ENCODE data around the gene TNFRSF11A. TPM values are rescaled to one million over a fixed set of nuclear protein-coding genes. Genes with fewer than 3 reads are reported as not detected.

TNFRSF11A gene
- total RNA-seq, 1 donor from 2014 or later: 1.6 TPM

DNA sequence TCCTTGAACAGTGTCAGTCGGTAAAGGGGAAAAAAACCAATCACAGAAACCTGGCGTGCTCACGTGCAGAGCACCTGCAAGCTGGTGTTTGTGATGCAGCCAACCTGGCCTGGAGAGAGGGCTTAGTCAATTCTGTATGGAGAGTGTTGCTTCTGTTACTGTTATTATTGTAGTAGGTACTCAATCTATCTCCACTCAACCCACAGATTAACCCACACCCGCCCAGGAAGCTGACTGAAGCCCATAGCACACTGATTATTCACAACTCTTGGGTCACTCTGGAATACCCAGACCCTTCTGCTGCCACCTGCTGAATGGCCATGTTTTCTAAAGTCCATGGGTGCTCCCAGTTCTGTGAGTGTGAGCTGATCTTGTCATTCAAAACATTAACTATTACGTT, 53.9 kb downstream of the TNFRSF11A start:
- no peak for DNase-seq
- H3K9me3 ChIP-seq (replicated peaks): no peaks in the 10 kb centered on the region
- no peak for TF ChIP-seq CTCF (IDR thresholded peaks at IDR 0.05; ENCODE audit: borderline replicate concordance)
- no peak overlapping the region for H3K4me3 ChIP-seq
- no peak overlapping the region for H3K27ac ChIP-seq (replicated peaks)
- H3K27me3 ChIP-seq (ENCODE audit: low read depth): no peaks in the 10 kb centered on the region
- no peaks in the 10 kb centered on the region for H3K36me3 ChIP-seq
- intact Hi-C loops (cut with micrococcal nuclease): no loop called here
- no peaks in the 10 kb centered on the region for H3K4me1 ChIP-seq

DNA sequence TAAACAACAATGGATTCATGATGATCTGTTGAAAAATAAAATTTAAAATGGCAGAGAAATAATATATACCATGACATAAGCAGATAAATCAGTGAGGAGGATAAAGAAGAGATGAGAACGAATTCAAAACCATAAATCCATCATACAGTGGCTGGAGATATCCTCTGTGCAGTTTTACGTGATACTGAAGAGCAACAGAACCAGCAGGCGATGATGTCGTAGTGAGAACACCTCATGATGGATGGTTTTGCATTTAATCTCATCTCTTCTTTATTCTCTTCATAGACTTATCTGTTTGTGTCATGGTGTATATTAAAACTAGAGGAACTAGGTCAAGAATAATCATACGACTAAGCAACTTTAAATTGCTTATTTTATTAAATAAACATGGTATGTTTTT, 56.3 kb downstream of the TNFRSF11A start:
- DNase-seq: no peak
- no peak overlapping the region for H3K4me3 ChIP-seq
- no peaks in the 10 kb centered on the region for H3K9me3 ChIP-seq (replicated peaks)
- H3K27ac ChIP-seq (replicated peaks): no peak overlapping the region
- H3K36me3 ChIP-seq: no peaks in the 10 kb centered on the region
- intact Hi-C loops (cut with micrococcal nuclease): no loop called here
- TF ChIP-seq CTCF (IDR thresholded peaks at IDR 0.05; ENCODE audit: borderline replicate concordance): no peak
- peaks cover 8% of the 10 kb centered on the region for H3K27me3 ChIP-seq (ENCODE audit: low read depth)
- peaks cover 5% of the 10 kb centered on the region for H3K4me1 ChIP-seq

GRCh38 chr18:62384068-62384467, 59.0 kb downstream of the TNFRSF11A start:
- intact Hi-C loops (cut with micrococcal nuclease): no loop called here
- H3K4me1 ChIP-seq: peaks cover 5% of the 10 kb centered on the region
- no peaks in the 10 kb centered on the region for H3K36me3 ChIP-seq
- H3K9me3 ChIP-seq (replicated peaks): no peaks in the 10 kb centered on the region
- no peak overlapping the region for H3K27ac ChIP-seq (replicated peaks)
- H3K27me3 ChIP-seq (ENCODE audit: low read depth): peaks cover 8% of the 10 kb centered on the region
- H3K4me3 ChIP-seq: peak overlapping the region; percentile 61
- TF ChIP-seq CTCF (IDR thresholded peaks at IDR 0.05; ENCODE audit: borderline replicate concordance): no peak
- DNase-seq: no peak

DNA sequence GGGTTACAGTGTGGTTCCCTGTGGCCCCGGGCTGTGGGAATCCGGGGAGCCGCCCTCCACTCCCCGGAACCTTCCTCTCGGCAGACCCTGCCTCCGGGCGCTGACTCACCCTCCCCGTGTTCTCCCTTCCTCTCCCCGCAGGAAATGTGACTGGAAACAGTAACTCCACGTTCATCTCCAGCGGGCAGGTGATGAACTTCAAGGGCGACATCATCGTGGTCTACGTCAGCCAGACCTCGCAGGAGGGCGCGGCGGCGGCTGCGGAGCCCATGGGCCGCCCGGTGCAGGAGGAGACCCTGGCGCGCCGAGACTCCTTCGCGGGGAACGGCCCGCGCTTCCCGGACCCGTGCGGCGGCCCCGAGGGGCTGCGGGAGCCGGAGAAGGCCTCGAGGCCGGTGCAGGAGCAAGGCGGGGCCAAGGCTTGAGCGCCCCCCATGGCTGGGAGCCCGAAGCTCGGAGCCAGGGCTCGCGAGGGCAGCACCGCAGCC, 59.5 kb downstream of the TNFRSF11A start:
- Histone ChIP-seq H3K4me3 (peak overlapping the region; percentile 61), H3K36me3 (no peaks in the 10 kb centered on the region), H3K4me1 (peaks cover 5% of the 10 kb centered on the region), H3K27me3 (ENCODE audit: low read depth) (peaks cover 8% of the 10 kb centered on the region), H3K27ac (replicated peaks) (no peak overlapping the region), H3K9me3 (replicated peaks) (no peaks in the 10 kb centered on the region)
- no peak for TF ChIP-seq CTCF (IDR thresholded peaks at IDR 0.05; ENCODE audit: borderline replicate concordance)
- intact Hi-C loops (cut with micrococcal nuclease): no loop called here
- DNase-seq: no peak

- Histone ChIP-seq H3K27me3 (ENCODE audit: low read depth) (peaks cover 8% of the 10 kb centered on the region), H3K4me1 (peaks cover 5% of the 10 kb centered on the region), H3K36me3 (no peaks in the 10 kb centered on the region), H3K9me3 (replicated peaks) (peaks cover under 1% of the 10 kb centered on the region), H3K27ac (replicated peaks) (no peak overlapping the region), H3K4me3 (no peak overlapping the region)
- intact Hi-C loops (cut with micrococcal nuclease): no loop called here
- DNase-seq: no peak
- TF ChIP-seq CTCF (IDR thresholded peaks at IDR 0.05; ENCODE audit: borderline replicate concordance): no peak
Observed at GRCh38 chr18:62386091-62386490, 61.0 kb downstream of the TNFRSF11A start.

Data from left ventricle myocardium inferior (tissue), 1 donor.